GM12878 (cell line): Measurements from ENCODE around the gene UNC13A. TPM values are rescaled to one million over a fixed set of nuclear protein-coding genes. Genes with fewer than 3 reads are reported as not detected.

ENCODE experiments used
- ATAC-seq: fragments of 200-7000 bp; cut with Tn5 transposase; 3 replicates; pipeline ENCODE4 v1.9.1; 2020; ENCODE audit warnings: mild to moderate bottlenecking, moderate library complexity
- BruUV-seq: library from RNA; stranded (reverse); fragments of 400-500 nt; replicated peaks from 2 replicates; lab custom pipeline; 2021; lab: Mats Ljungman, UMichigan
- CTCF ChIA-PET: fragments of 300-600 bp; sonication (Branson Sonifier 250); formaldehyde crosslinking; extraction: SDS; loops from one replicate; lab custom pipeline; 2021; ENCODE audit warnings: inconsistent platforms; lab: Yijun Ruan, JAX
- POLR2A ChIA-PET: fragments of 350-600 bp; formaldehyde crosslinking; extraction: SDS; loops from one replicate; lab custom pipeline; 2021; ENCODE audit warnings: inconsistent platforms; lab: Charles Lee
- RAD21 ChIA-PET: fragments of 300-600 bp; sonication (Branson Sonifier 250); formaldehyde crosslinking; loops from one replicate; lab custom pipeline; 2023; ENCODE audit warnings: antibody characterized with exemption; ENCODE audit not compliant: unreplicated experiment; lab: Charles Lee
- SMC1A ChIA-PET: fragments of 300-600 bp; sonication (Branson Sonifier 250); formaldehyde crosslinking; loops from one replicate; lab custom pipeline; 2023; ENCODE audit not compliant: unreplicated experiment, uncharacterized antibody; lab: Charles Lee
- DNase-seq: peaks from one replicate; pipeline ENCODE4 v3.0.0-alpha.2; 2011; ENCODE audit warnings: low read depth, low spot score
- FAIRE-seq: peaks from 3 replicates; lab custom pipeline; 2011; peaks lifted over from hg19 to GRCh38; lab: Jason Lieb, UNC
- H2AFZ ChIP-seq: 2 replicates; pipeline ENCODE4 v1.6.0; 2011; ENCODE audit warnings: low read depth, low read length, control low read depth; ENCODE audit not compliant: control insufficient read depth
- H3K27ac ChIP-seq: 2 replicates; pipeline ENCODE4 v1.5.1; 2011; ENCODE audit warnings: control low read depth; ENCODE audit not compliant: control insufficient read depth, insufficient read depth
- H3K27me3 ChIP-seq, 2 experiments: replicated peaks in 1 of 2; 2 replicates each; pipeline versions ENCODE4 v1.6.0 to v1.6.1; 2011; ENCODE audit warnings: low read length in 1 of 2; ENCODE audit not compliant: control insufficient read depth in 2 of 2, insufficient read depth in 2 of 2
- H3K36me3 ChIP-seq, 2 experiments: 2 replicates each; pipeline ENCODE4 v1.5.1; 2011; ENCODE audit warnings: low read length in 1 of 2; ENCODE audit not compliant: control insufficient read depth in 2 of 2, insufficient read depth in 2 of 2
- H3K4me1 ChIP-seq: 2 replicates; pipeline ENCODE4 v1.6.1; 2011; ENCODE audit warnings: mild to moderate bottlenecking, low read length, moderate library complexity, mixed read lengths; ENCODE audit not compliant: control insufficient read depth, insufficient read depth
- H3K4me2 ChIP-seq: 2 replicates; pipeline ENCODE4 v1.6.0; 2011; ENCODE audit warnings: control low read depth; ENCODE audit not compliant: control insufficient read depth, insufficient read depth
- H3K4me3 ChIP-seq: fragments of 200-600 bp; sonication (generic); 2 replicates; pipeline ENCODE4 v1.5.1; 2016
- H3K79me2 ChIP-seq: 2 replicates; pipeline ENCODE4 v1.6.0; 2011; ENCODE audit warnings: low read length; ENCODE audit not compliant: control insufficient read depth, insufficient read depth
- H3K9ac ChIP-seq: 2 replicates; pipeline ENCODE4 v1.8.0; 2011; ENCODE audit warnings: low read length, control low read depth, mixed read lengths; ENCODE audit not compliant: control insufficient read depth, insufficient read depth
- H3K9me3 ChIP-seq: replicated peaks from 3 replicates; pipeline ENCODE4 v1.5.1; 2011; ENCODE audit warnings: mild to moderate bottlenecking, low read length; ENCODE audit not compliant: control insufficient read depth, insufficient read depth
- H4K20me1 ChIP-seq: 2 replicates; pipeline ENCODE4 v1.6.0; 2011; ENCODE audit not compliant: control insufficient read depth, insufficient read depth
- ATF7 ChIP-seq: fragments of 450-650 bp; IDR thresholded peaks from 2 replicates; pipeline ENCODE4 v1.6.1; 2016; ENCODE audit warnings: low read depth, mild to moderate bottlenecking
- CBX5 ChIP-seq: sonication (generic); IDR thresholded peaks from 2 replicates; pipeline ENCODE4 v1.6.1; 2016; ENCODE audit warnings: low read depth, moderate library complexity, mild to moderate bottlenecking, inconsistent platforms
- JUND ChIP-seq: IDR thresholded peaks from 2 replicates; pipeline ENCODE4 v1.6.1; 2012; ENCODE audit warnings: low read depth, mild to moderate bottlenecking, low read length, improper control_type of control experiment, moderate library complexity
- REST ChIP-seq: IDR thresholded peaks from 2 replicates; pipeline ENCODE4 v1.6.1; 2012; ENCODE audit warnings: mild to moderate bottlenecking, low read depth, low read length
- SMC3 ChIP-seq: IDR thresholded peaks from 2 replicates; pipeline ENCODE4 v1.6.1; 2011; ENCODE audit warnings: low read length, improper control_type of control experiment, borderline replicate concordance
- WGBS: methylation state at CpG from one replicate; pipeline ENCODE4 v1.1.6; 2016; ENCODE audit warnings: low lambda C conversion rate; ENCODE audit not compliant: insufficient replicate concordance, insufficient coverage; ENCODE audit errors: missing lambda C conversion rate; 5-methylcytosine and 5-hydroxymethylcytosine counted together
- in situ Hi-C: fragments of 300-500 bp; cut with MboI; formaldehyde crosslinking; loops from 9 replicates; pipeline ENCODE4 v1.14.3; 2018; ENCODE audit warnings: mixed read lengths
- intact Hi-C: fragments of 100-400 bp; cut with micrococcal nuclease; formaldehyde crosslinking; loops from one replicate; pipeline ENCODE4 v1.14.2; 2022; ENCODE audit not compliant: unreplicated experiment
- polyA plus RNA-seq, 11 experiments: library from polyadenylated mRNA; depleted of rRNA in 4 of 11; unstranded in 6 of 11; stranded (reverse) in 5 of 11; fragments of >200 nt; fragmentation: Nextera tagmentation in 4 of 11; fragmentation: Illumina TruSeq in 1 of 11; extraction: Ambion mirVana in 4 of 11; extraction: Trizol in 1 of 11; gene quantifications; 1 replicate in 1 of 11; 2 replicates in 10 of 11; pipeline versions ENCODE4 v1.2.1 to v1.2.3, GENCODE V29; 2011 to 2016; ENCODE audit warnings: inconsistent platforms in 2 of 11, missing spikeins in 2 of 11, low read depth in 1 of 11
- total RNA-seq, 4 experiments: library from RNA; depleted of rRNA in 3 of 4; stranded (reverse); fragments of >200 nt in 3 of 4; fragmentation: Illumina TruSeq in 1 of 4; extraction: Trizol in 1 of 4; gene quantifications; 2 replicates each; pipeline versions ENCODE4 v1.2.1 to v1.2.3, GENCODE V29; 2013 to 2021

Gene UNC13A
- total and polyA plus RNA-seq, 10 of the 15 experiments (the other 5 are each of a cell fraction or from before 2014, with no cell fraction given): under 0.01 to 0.23 (median 0.13) TPM; not detected in 1

- no peaks in the 10 kb centered on the region for H4K20me1 ChIP-seq
- WGBS: 44% methylated on average over 24 of the region's 25 CpGs
- CTCF ChIA-PET: interaction anchor here (1.1 to 1.2 kb wide), 2 partner anchors 23 to 174 kb away, joined by 4 read pairs; no protein-coding TSS in a partner anchor
- POLR2A ChIA-PET: interaction anchor here (0.6 kb wide), 1 partner anchor 253 kb away, joined by 3 read pairs; no protein-coding TSS in a partner anchor
- ATAC-seq: peak; percentile 55
- in situ Hi-C loops (no loop called here), intact Hi-C loops (no loop called here)
- H3K9ac ChIP-seq: no peak overlapping the region
- BruUV-seq: no TSS peak
- H3K27me3 ChIP-seq: peaks cover 0 to 8% of the 10 kb centered on the region in 2 experiments
- H3K4me2 ChIP-seq: no peak overlapping the region
- H3K4me3 ChIP-seq: no peak overlapping the region
- no peak for DNase-seq
- no peak overlapping the region for H2AFZ ChIP-seq
- no peaks in the 10 kb centered on the region for H3K9me3 ChIP-seq
- H3K27ac ChIP-seq: no peak overlapping the region
- H3K36me3 ChIP-seq: no peaks in the 10 kb centered on the region
- no peak for TF ChIP-seq SMC3
- peak; percentile 98 for TF ChIP-seq REST
- peak; percentile 94 for TF ChIP-seq ATF7
- TF ChIP-seq CBX5: no peak
- peak; percentile 68; the same call in 1 of the 2 replicates for TF ChIP-seq JUND
- H3K79me2 ChIP-seq: no peaks in the 10 kb centered on the region
- H3K4me1 ChIP-seq: peaks cover 5% of the 10 kb centered on the region; the same call in 1 of the 2 replicates
- RAD21 ChIA-PET: no interaction called here
- SMC1A ChIA-PET: interaction anchor here (0.8 kb wide), 2 partner anchors 73 to 103 kb away, joined by 3 to 5 read pairs; no protein-coding TSS in a partner anchor
- FAIRE-seq: no peak
Observed at GRCh38 chr19:17681505-17682125, 6.5 kb downstream of the UNC13A start.
